ENCODE results near the gene EPDR1.

The EPDR1 gene

GRCh38 chr7:37901890-37902524, 18.4 kb upstream of the EPDR1 start:
- peak; percentile 64 for DNase-seq (ENCODE audit: low read depth)
- TF ChIP-seq CTCF (IDR thresholded peaks at IDR 0.05; ENCODE audit: control insufficient read depth, extremely low read depth, insufficient read depth) = no peak

GRCh38 chr7:37908221-37908788, 12.1 kb upstream of the EPDR1 start:
- no peak for TF ChIP-seq CTCF (IDR thresholded peaks at IDR 0.05; ENCODE audit: control insufficient read depth, extremely low read depth, insufficient read depth)
- DNase-seq (ENCODE audit: low read depth) = no peak
- no peak overlapping the region for H3K4me3 ChIP-seq (ENCODE audit: low read depth, low read length)

More at GRCh38 chr7:37901890-37902524, 18.4 kb upstream of the EPDR1 start:
- no peak overlapping the region for H3K4me3 ChIP-seq (ENCODE audit: low read depth, low read length)

- no peak for TF ChIP-seq CTCF (IDR thresholded peaks at IDR 0.05; ENCODE audit: control insufficient read depth, extremely low read depth, insufficient read depth)
- no peak for DNase-seq (ENCODE audit: low read depth)
- no peak overlapping the region for H3K4me3 ChIP-seq (ENCODE audit: low read depth, low read length)
Observed at GRCh38 chr7:37912756-37913155, 7.7 kb upstream of the EPDR1 start.

GRCh38 chr7:37915438-37915837, 5.0 kb upstream of the EPDR1 start:
- TF ChIP-seq CTCF (IDR thresholded peaks at IDR 0.05; ENCODE audit: control insufficient read depth, extremely low read depth, insufficient read depth) = no peak
- DNase-seq (ENCODE audit: low read depth) = no peak
- no peak overlapping the region for H3K4me3 ChIP-seq (ENCODE audit: low read depth, low read length)

- TF ChIP-seq CTCF (IDR thresholded peaks at IDR 0.05; ENCODE audit: control insufficient read depth, extremely low read depth, insufficient read depth) = peak; percentile 11; the same call in 1 of the 2 replicates
- DNase-seq (ENCODE audit: low read depth) = no peak
- peak overlapping the region; percentile 39 for H3K4me3 ChIP-seq (ENCODE audit: low read depth, low read length)
Observed at GRCh38 chr7:37916017-37916672, 4.3 kb upstream of the EPDR1 start.

GRCh38 chr7:37916673-37917660, 3.5 kb upstream of the EPDR1 start, which contains the start of gene SFRP4:
TSS of gene SFRP4 (minus strand) at chr7:37916817. CDS start at chr7:37916537, 280 bp downstream.
- DNase-seq (ENCODE audit: low read depth) = no peak
- peak; percentile 86 for TF ChIP-seq CTCF (IDR thresholded peaks at IDR 0.05; ENCODE audit: control insufficient read depth, extremely low read depth, insufficient read depth)
- peak within 1 kb of the TSS; percentile 39 for H3K4me3 ChIP-seq (ENCODE audit: low read depth, low read length)
